Astrocyte of the cerebellum (primary cell): ENCODE data around the gene FAM89A.
"Not testable (repeated sequence)": the region's sequence is repeated elsewhere in the genome, so short reads cannot be mapped to it uniquely, and the experiment has no call there.

Experiments
- DNase-seq: peaks from one replicate; pipeline ENCODE4 v3.0.0-alpha.2; 2011; ENCODE audit warnings: low read depth
- H3K4me3 ChIP-seq: 2 replicates; pipeline ENCODE4 v1.5.1; 2011; ENCODE audit warnings: mild to moderate bottlenecking, low read depth, low read length, moderate library complexity
- CTCF ChIP-seq: IDR thresholded peaks from 2 replicates; pipeline ENCODE4 v1.5.1; 2012; ENCODE audit warnings: low read length, low read depth, moderate library complexity, mild to moderate bottlenecking; ENCODE audit errors: missing control alignments
- in situ Hi-C: cut with HindIII; loops from 2 replicates; pipeline ENCODE4 v1.10.0; 2017; ENCODE audit warnings: low sequenced_read_pairs

The FAM89A gene

GRCh38 chr1:231035799-231036198 is 4.3 kb downstream of the FAM89A start:
- no peak for DNase-seq
- H3K4me3 ChIP-seq = no peak overlapping the region
- in situ Hi-C loops = loop anchor here (5.0 kb wide), 1 partner anchor 107 kb away; no protein-coding TSS in a partner anchor
- no peak for TF ChIP-seq CTCF

GRCh38 chr1:231032963-231033362 is 7.1 kb downstream of the FAM89A start:
- no peak overlapping the region for H3K4me3 ChIP-seq
- in situ Hi-C loops = no loop called here
- TF ChIP-seq CTCF = no peak
- no peak for DNase-seq

GRCh38 chr1:231029841-231030240 is 10.2 kb downstream of the FAM89A start:
- DNase-seq = no peak

GRCh38 chr1:231029247-231029646 is 10.8 kb downstream of the FAM89A start:
- in situ Hi-C loops, DNase-seq, H3K4me3 ChIP-seq: not testable (repeated sequence)

More at GRCh38 chr1:231029841-231030240, 10.2 kb downstream of the FAM89A start:
- TF ChIP-seq CTCF = no peak
- H3K4me3 ChIP-seq = no peak overlapping the region
- in situ Hi-C loops = no loop called here

GRCh38 chr1:231028682-231029081 is 11.4 kb downstream of the FAM89A start:
- in situ Hi-C loops = no loop called here
- H3K4me3 ChIP-seq = no peak overlapping the region
- no peak for TF ChIP-seq CTCF
- no peak for DNase-seq

- in situ Hi-C loops = no loop called here
- TF ChIP-seq CTCF = no peak
- no peak overlapping the region for H3K4me3 ChIP-seq
- no peak for DNase-seq
Measured at GRCh38 chr1:231027971-231028370, 12.1 kb downstream of the FAM89A start.

- in situ Hi-C loops = no loop called here
- TF ChIP-seq CTCF = no peak
- DNase-seq = no peak
- no peak overlapping the region for H3K4me3 ChIP-seq
Measured at GRCh38 chr1:231027136-231027925, 12.7 kb downstream of the FAM89A start.
